K562 (cell line): Measurements from ENCODE around the gene TEX14. TPM values are rescaled to one million over a fixed set of nuclear protein-coding genes. Genes with fewer than 3 reads are reported as not detected.

Experiments
- ATAC-seq: fragments of 200-7000 bp; cut with Tn5 transposase; 3 replicates; pipeline ENCODE4 v1.9.1; 2020; ENCODE audit warnings: moderate library complexity
- BruUV-seq: library from RNA; stranded (reverse); fragments of 400-500 nt; replicated peaks from 2 replicates; lab custom pipeline; 2021; lab: Mats Ljungman, UMichigan
- CTCF ChIA-PET: fragments of 300-600 bp; formaldehyde crosslinking; extraction: SDS; loops from one replicate; lab custom pipeline; 2021; ENCODE audit warnings: low intra/inter-chr PET ratio; lab: Yijun Ruan, JAX
- POLR2A ChIA-PET: fragments of 300-600, 350-650 bp; sonication (Branson Sonifier 250); formaldehyde crosslinking; extraction: SDS; loops from one replicate; lab custom pipeline; 2021; ENCODE audit warnings: antibody characterized with exemption, inconsistent platforms; lab: Yijun Ruan, JAX
- DNase-seq, 4 experiments: peaks; one replicate each; pipeline versions ENCODE4 v3.0.0 to v3.0.0-alpha.2; 2011 to 2018; ENCODE audit warnings: low spot score in 3 of 4, mixed read lengths in 3 of 4; ENCODE audit errors: extremely low read depth in 1 of 4
- FAIRE-seq: peaks from 2 replicates; lab custom pipeline; 2011; peaks lifted over from hg19 to GRCh38; lab: Jason Lieb, UNC
- H2AFZ ChIP-seq: 2 replicates; pipeline ENCODE4 v1.6.0; 2011; ENCODE audit warnings: low read depth, low read length, control low read depth, inconsistent platforms
- H3K27ac ChIP-seq: fragments of 200-600 bp; 3 replicates; pipeline ENCODE4 v1.8.0; 2011; ENCODE audit warnings: low read depth, mild to moderate bottlenecking, control low read depth, inconsistent platforms, low read length, moderate library complexity, mixed read lengths; ENCODE audit errors: extremely low read depth
- H3K27me3 ChIP-seq, 2 experiments: fragments of 300-600 bp in 1 of 2; 2 replicates in 1 of 2; 3 replicates in 1 of 2; pipeline versions ENCODE4 v1.6.0 to v1.8.0; 2011; ENCODE audit warnings: inconsistent platforms in 2 of 2, low read length in 2 of 2, mild to moderate bottlenecking in 1 of 2, mixed read lengths in 1 of 2, moderate library complexity in 1 of 2; ENCODE audit not compliant: control insufficient read depth in 2 of 2, insufficient read depth in 2 of 2
- H3K36me3 ChIP-seq: fragments of 300-600 bp; 3 replicates; pipeline ENCODE4 v1.8.0; 2011; ENCODE audit warnings: mild to moderate bottlenecking, low read length, inconsistent platforms; ENCODE audit not compliant: control insufficient read depth, insufficient read depth
- H3K4me1 ChIP-seq, 2 experiments: fragments of 200-600 bp in 1 of 2; replicated peaks in 1 of 2; 2 replicates in 1 of 2; 3 replicates in 1 of 2; pipeline versions ENCODE4 v1.5.1 to v1.8.0; 2011; ENCODE audit warnings: inconsistent platforms in 2 of 2, low read length in 2 of 2, mild to moderate bottlenecking in 1 of 2, mixed read lengths in 1 of 2, moderate library complexity in 1 of 2; ENCODE audit not compliant: control insufficient read depth in 2 of 2, insufficient read depth in 2 of 2
- H3K4me2 ChIP-seq: 2 replicates; pipeline ENCODE4 v1.6.1; 2011; ENCODE audit warnings: low read length, control low read depth, inconsistent platforms, mixed read lengths; ENCODE audit not compliant: insufficient read depth
- H3K4me3 ChIP-seq: fragments of 200-600 bp; sonication (generic), shearing (Covaris generic); 2 replicates; pipeline ENCODE4 v1.5.1; 2016; ENCODE audit warnings: control low read depth, inconsistent platforms
- H3K79me2 ChIP-seq: fragments of 200-600 bp; 3 replicates; pipeline ENCODE4 v1.8.0; 2011; ENCODE audit warnings: low read length, inconsistent platforms; ENCODE audit not compliant: control insufficient read depth, insufficient read depth
- H3K9ac ChIP-seq, 2 experiments: 2 replicates each; pipeline versions ENCODE4 v1.6.0 to v1.6.1; 2011; ENCODE audit warnings: low read depth in 2 of 2, low read length in 2 of 2, control low read depth in 1 of 2, inconsistent platforms in 1 of 2, mild to moderate bottlenecking in 1 of 2, mixed read lengths in 1 of 2; ENCODE audit not compliant: insufficient read depth in 1 of 2
- H3K9me1 ChIP-seq: one replicate; pipeline ENCODE4 v1.6.0; 2011; ENCODE audit warnings: inconsistent platforms, mild to moderate bottlenecking, low read length, moderate library complexity; ENCODE audit not compliant: control insufficient read depth, insufficient read depth
- H3K9me3 ChIP-seq: replicated peaks from 2 replicates; pipeline ENCODE4 v1.5.1; 2011; ENCODE audit warnings: low read depth, low read length, inconsistent platforms; ENCODE audit not compliant: control insufficient read depth, insufficient read depth
- H4K20me1 ChIP-seq: replicated peaks from 2 replicates; pipeline ENCODE4 v1.6.1; 2011; ENCODE audit warnings: low read length, inconsistent platforms, mixed read lengths; ENCODE audit not compliant: control insufficient read depth, insufficient read depth
- KLF1 ChIP-seq: fragments of 450-650 bp; IDR thresholded peaks from 2 replicates; pipeline ENCODE4 v1.6.1; 2016; ENCODE audit warnings: missing genetic modification characterization, missing compliant biosample characterization
- SOX6 ChIP-seq: fragments of 450-650 bp; IDR thresholded peaks from 2 replicates; pipeline ENCODE4 v1.6.1; 2014; ENCODE audit warnings: mild to moderate bottlenecking
- WGBS: fragments of 100-300 bp; shearing (Covaris generic); methylation state at CpG from one replicate; pipeline ENCODE4 v1.1.6; 2016; ENCODE audit warnings: low coverage, mixed read lengths; ENCODE audit not compliant: insufficient coverage; ENCODE audit errors: missing lambda C conversion rate; 5-methylcytosine and 5-hydroxymethylcytosine counted together
- in situ Hi-C: fragments of 300-500 bp; cut with MboI; formaldehyde crosslinking; loops from 4 replicates; pipeline ENCODE4 v1.15.0; 2018; ENCODE audit warnings: inconsistent platforms, mixed read lengths
- intact Hi-C: fragments of 100-400 bp; cut with micrococcal nuclease; formaldehyde crosslinking; loops from 2 replicates; pipeline ENCODE4 v1.14.2; 2022
- polyA plus RNA-seq, 8 experiments: library from polyadenylated mRNA; depleted of rRNA in 4 of 8; stranded (reverse) in 5 of 8; unstranded in 3 of 8; fragments of >200 nt; fragmentation: Nextera tagmentation in 2 of 8; fragmentation: Illumina TruSeq in 1 of 8; extraction: Ambion mirVana in 2 of 8; extraction: Trizol in 1 of 8; gene quantifications; 2 replicates each; pipeline versions ENCODE4 v1.2.1 to v1.2.3, GENCODE V29; 2011 to 2014; ENCODE audit warnings: inconsistent platforms in 1 of 8, missing spikeins in 1 of 8
- total RNA-seq, 7 experiments: library from RNA; depleted of rRNA in 6 of 7; stranded (reverse); fragments of >200 nt in 6 of 7; fragmentation: Illumina TruSeq in 2 of 7; extraction: Trizol in 2 of 7; gene quantifications; 2 replicates each; pipeline versions ENCODE4 v1.2.1 to v1.2.3, GENCODE V29; 2011 to 2021; ENCODE audit warnings: low replicate concordance in 1 of 7
- TF ChIP-seq, protein P1 (sequence below), 3 experiments: fragments of 200-800 bp in 1 of 3; fragments of 250-450 bp in 1 of 3; fragments of 450-650 bp in 1 of 3; sonication (Bioruptor Pico) in 1 of 3; sonication (Bioruptor generic) in 1 of 3; formaldehyde crosslinking in 1 of 3; IDR thresholded peaks; 2 replicates each; pipeline versions ENCODE4 v1.6.1 to v1.8.0; 2016 to 2022; ENCODE audit warnings: mild to moderate bottlenecking in 2 of 3, missing genetic modification characterization in 2 of 3, missing compliant biosample characterization in 1 of 3, moderate library complexity in 1 of 3

TEX14 gene
- total and polyA plus RNA-seq, 9 of the 15 experiments (the other 6 are each of a cell fraction or from before 2014, with no cell fraction given) = 0.05 to 0.12 (median 0.09) TPM; not detected in 1

DNA sequence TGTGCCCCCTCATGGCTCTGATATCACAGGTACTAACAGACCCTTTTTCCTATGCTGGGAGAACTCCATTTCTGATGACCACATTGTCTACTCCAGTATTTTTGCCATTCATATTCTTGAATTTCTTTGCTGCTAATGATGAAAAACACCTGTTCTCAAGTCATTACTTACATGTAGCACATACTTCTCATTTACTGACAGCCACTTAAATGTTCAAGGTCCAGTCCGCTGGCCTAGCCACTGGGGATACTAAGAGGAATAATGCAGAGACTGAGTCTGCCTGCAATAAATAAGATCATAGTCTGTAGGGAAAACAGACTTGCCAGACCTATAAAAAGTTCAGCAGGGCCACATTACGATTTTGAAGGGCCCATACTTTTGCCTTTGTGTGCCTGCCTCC, 27.5 kb downstream of the TEX14 start:
- ChIA-PET CTCF (no interaction called here), POLR2A (interaction anchor here (3.6 to 5.7 kb wide), 2 partner anchors 14 to 33 kb away, joined by 40 to 46 read pairs; no protein-coding TSS in a partner anchor)
- H3K4me3 ChIP-seq = no peak overlapping the region
- H3K4me1 ChIP-seq = peaks cover 14 to 21% of the 10 kb centered on the region in 2 experiments
- no peak overlapping the region for H3K9ac ChIP-seq
- DNase-seq (no peak), FAIRE-seq (no peak), ATAC-seq (no peak)
- H2AFZ ChIP-seq = no peak overlapping the region
- H3K9me3 ChIP-seq = no peaks in the 10 kb centered on the region
- no peaks in the 10 kb centered on the region for H3K27me3 ChIP-seq
- H3K27ac ChIP-seq = no peak overlapping the region
- no peak overlapping the region for H3K4me2 ChIP-seq
- in situ Hi-C loops (no loop called here), intact Hi-C loops (no loop called here)
- no peaks in the 10 kb centered on the region for H3K79me2 ChIP-seq
- H3K36me3 ChIP-seq = no peaks in the 10 kb centered on the region
- no peaks in the 10 kb centered on the region for H3K9me1 ChIP-seq
- BruUV-seq = no TSS peak
- WGBS = 68% methylated on average over 2 of the region's 2 CpGs
- no peaks in the 10 kb centered on the region for H4K20me1 ChIP-seq
- TF ChIP-seq KLF1 (tag) (no peak), SOX6 (no peak)
- TF ChIP-seq, protein P1, sequence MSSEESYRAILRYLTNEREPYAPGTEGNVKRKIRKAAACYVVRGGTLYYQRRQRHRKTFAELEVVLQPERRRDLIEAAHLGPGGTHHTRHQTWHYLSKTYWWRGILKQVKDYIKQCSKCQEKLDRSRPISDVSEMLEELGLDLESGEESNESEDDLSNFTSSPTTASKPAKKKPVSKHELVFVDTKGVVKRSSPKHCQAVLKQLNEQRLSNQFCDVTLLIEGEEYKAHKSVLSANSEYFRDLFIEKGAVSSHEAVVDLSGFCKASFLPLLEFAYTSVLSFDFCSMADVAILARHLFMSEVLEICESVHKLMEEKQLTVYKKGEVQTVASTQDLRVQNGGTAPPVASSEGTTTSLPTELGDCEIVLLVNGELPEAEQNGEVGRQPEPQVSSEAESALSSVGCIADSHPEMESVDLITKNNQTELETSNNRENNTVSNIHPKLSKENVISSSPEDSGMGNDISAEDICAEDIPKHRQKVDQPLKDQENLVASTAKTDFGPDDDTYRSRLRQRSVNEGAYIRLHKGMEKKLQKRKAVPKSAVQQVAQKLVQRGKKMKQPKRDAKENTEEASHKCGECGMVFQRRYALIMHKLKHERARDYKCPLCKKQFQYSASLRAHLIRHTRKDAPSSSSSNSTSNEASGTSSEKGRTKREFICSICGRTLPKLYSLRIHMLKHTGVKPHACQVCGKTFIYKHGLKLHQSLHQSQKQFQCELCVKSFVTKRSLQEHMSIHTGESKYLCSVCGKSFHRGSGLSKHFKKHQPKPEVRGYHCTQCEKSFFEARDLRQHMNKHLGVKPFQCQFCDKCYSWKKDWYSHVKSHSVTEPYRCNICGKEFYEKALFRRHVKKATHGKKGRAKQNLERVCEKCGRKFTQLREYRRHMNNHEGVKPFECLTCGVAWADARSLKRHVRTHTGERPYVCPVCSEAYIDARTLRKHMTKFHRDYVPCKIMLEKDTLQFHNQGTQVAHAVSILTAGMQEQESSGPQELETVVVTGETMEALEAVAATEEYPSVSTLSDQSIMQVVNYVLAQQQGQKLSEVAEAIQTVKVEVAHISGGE (CRISPR knock-in tag; IDR thresholded peaks at IDR 0.05) = peak in 1 of 3 experiments; percentile 82; a peak in 2 of 6 replicates
